Superior temporal gyrus (tissue), 1 donor: ENCODE data around the gene SCAND1.
A peak's percentile ranks its signal among the peaks of the same experiment; 100 is the strongest.
"Not testable (repeated sequence)": the region's sequence is repeated elsewhere in the genome, so short reads cannot be mapped to it uniquely, and the experiment has no call there.

Experiments used
- DNase-seq: peaks from one replicate; pipeline ENCODE4 v3.0.0-alpha.2; 2016; ENCODE audit errors: extremely low spot score

Gene SCAND1

DNA sequence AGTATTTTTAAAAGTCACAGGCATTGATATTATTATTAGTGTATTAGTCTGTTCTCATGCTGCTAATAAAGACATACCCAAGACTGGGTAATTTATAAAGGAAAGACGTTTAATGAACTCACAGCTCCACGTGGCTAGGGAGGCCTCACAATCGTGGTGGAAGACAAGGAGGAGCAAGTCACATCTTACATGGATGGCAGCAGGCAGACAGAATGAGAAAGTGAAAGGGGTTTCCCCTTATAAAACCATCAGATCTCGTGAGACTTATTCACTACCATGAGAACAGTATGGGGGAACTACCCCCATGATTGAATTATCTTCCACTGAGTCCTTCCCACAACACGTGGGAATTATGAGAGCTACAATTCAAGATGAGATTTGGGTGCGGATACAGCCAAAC lies 5.0 kb upstream of the SCAND1 start:
- DNase-seq, result not testable (repeated sequence)

DNA sequence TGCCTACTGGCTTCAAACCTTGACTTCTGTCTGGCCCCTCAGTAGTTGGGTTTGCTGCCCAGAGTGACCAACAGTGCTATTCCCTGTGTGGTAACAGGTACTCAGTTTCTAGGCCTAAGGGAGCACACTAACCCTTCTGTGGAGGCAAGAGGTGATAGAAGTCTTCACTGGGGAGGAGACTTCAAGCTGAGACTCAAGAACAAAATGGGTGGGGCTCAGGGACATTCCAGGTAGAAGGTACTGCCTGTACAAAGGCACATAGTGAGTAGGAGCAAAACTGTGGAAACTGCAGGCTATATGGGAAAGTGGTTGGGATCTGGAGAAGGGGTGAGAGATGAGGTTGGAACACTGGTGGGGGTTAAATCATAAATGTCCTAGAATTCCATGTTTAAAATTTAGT lies 2.3 kb upstream of the SCAND1 start:
- DNase-seq, result no peak

DNA sequence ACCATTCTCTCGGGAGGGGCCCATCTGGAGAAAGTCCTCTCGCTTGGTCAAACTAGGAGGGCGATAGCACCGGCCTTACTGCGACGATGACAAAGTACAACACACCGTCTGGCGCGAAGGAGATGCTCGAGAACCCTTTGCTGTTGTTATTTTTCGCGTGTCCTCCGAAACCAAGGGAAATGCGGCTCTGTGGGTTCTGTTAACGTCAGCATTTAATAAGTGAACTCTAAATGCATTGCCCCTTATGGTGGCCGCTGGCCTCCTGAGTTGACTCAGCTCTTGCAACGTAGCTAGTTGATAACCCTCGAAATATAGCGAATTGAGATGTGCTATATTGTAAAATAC lies 577 bp upstream of the SCAND1 start:
- peak; percentile 48 for DNase-seq

DNA sequence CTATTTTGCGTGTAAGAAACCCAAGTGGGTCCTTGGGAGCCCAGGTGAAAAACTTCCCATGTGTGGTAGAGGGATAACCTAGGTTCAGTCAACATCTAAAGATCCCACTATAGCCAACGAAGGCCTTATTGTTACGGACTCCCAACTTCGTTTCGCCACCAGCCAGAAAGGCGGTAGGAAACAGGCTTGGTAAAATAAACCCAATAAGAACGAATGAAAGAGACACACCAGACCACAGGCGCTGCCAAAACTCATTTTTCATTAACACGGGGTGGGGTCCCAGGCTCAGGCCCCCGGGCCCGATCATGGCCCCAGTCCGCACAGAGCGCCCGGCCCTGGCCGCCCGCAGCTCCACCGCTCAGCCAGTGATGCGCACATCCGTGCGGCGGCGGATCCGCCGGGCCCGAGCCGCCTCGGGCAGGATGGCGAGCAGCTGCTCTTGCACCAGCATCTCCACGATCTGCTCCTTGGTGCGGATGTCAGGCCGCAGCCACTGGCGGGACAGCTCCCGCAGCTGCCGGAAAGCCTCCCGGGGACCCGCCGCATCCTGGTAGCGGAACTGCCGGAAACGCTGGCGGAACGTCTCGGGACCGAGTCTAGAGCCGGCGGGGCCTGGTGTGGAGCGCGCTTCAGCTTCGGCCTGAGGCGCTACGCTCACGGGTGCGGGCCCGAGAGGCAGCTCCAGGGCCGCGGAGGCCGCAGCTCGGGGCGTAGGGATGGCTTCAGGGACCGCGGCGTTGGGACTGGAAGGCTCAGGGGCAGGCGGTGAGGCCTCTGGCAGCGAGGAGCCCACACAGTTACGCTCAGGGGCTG lies 709 bp downstream of the SCAND1 start:
- no peak for DNase-seq

DNA sequence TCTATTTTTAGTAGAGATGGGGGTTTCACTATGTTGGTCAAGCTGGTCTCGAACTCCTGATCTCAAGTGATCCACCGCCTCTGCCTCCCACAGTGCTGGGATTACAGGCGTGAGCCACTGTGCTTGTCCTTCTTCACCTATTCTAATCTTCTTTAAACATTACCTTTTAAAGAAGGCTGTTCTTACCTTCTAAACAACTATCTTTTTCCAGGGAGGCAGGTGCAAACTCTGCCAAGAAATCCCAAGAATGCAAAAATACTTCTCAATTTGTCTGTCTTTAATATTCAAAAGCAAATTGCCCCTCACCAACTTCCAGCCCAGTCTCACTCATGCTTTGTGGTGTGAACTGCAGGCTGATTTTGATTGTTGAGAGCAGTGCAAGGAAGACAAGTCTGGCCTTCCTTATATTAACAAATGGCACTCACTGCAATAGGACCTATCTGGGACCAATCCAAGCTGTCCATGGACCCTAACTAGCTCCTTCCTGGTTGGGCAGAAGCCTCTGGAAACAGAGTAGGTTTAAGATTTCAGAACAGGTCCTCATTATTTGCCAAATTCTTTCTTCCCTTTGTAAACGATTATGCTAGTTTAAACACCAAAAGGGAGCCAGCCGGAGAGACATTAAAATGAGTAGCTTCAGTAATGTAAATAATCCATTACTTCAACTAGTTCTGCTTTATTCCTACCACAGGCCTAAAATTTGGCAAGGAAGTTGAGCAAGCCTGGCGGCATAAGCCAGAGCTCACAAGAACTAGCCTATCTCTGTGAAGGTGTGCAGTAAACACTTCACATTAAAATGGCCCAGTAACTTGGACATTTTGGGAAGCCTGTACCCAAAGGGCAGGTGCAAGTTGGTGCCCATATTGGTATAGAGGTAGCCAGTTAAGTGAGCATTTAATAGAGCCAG lies 1.6 kb downstream of the SCAND1 start:
- DNase-seq, result no peak

DNA sequence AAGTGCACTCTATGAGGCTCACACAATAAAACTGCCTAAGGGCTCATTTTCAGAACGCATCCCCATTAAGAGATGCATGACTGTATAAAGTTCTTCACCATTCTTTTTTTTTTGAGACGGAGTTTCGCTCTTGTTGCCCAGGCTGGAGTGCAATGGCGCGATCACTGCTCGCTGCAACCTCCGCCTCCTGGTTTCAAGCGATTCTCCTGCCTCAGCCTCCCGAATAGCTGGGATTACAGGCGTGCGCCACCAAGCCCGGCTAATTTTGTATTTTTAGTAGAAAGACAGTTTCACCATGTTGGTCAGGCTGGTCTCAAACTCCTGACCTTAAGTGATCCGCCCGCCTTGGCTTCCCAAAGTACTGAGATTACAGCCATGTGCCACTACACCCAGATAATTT lies 2.2 kb downstream of the SCAND1 start:
- not testable (repeated sequence) for DNase-seq

DNA sequence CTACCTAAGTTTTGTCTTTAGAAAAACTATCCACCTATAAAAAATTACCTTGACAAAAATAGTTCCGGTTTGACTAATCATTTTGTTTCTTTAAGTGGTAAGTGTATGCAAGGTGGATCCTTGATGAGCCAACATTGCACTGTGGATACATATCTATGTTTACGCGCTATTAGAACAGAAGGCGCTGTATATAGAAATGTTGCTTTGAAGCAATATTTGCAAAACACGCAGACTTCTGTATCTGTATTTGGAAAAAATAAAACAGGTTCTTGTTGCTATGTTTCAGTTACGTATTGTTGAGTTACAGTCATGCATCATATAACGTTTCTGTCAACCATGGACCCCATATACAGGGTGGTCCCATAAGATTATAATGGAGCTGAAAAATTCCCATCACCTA lies 4.2 kb downstream of the SCAND1 start:
- no peak for DNase-seq

DNA sequence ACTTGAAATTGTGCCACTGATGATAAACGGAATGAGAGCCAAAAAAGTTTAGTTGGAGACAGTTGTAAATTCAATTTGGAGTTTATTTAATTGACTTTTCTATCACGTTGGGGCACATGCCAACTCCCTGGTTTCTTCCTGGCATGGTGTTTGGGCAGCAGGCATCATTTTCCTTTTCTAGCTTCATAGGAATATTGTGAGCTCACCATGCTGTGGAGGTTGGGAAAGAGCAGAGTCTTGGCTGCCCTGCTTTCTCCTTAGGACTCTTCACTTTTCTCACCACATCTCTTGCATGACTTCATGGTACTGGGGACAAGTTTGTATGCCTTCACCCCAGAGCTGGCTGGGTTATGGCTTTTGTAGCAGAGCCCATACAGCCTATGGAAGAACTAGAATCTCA lies 6.4 kb downstream of the SCAND1 start:
- DNase-seq, result no peak

DNA sequence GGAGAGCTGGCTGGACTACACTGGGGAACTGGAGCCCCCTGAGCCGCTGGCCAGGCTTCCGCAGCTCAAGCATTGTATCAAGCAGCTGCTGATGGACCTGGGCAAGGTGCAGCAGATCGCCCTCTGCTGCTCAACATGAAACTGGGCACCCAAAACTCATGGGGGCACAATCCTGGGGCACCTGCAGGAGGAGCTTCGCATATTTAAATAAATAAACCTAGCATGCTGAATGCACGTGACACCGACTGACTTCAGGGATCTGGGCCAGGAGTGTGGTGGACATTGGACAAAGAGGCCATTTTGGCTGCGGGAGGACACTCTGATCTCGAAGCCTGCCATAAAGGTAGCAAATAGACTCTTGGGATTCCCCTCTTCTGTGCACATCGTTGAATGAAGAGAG lies 6.8 kb downstream of the SCAND1 start:
- DNase-seq, result no peak

DNA sequence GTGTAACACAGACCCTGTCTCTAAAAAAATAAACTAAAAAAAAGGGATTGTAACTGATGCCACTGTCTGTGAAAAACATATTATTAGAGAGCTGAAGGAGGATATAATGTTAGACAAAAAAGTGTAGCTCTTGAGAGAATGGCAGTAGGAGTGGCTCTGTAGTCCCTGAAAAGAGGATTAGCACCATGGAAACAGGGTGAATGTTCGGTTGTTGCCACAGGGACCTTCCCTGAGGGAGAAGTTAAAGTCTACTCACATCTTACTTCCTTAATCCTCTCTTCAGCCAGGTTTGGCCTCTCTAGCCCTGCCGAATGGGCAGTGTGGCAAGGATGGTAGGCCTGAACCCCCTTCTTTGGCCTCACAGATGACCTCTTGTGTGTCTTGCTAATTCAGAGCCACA lies 12.1 kb downstream of the SCAND1 start:
- no peak for DNase-seq

DNA sequence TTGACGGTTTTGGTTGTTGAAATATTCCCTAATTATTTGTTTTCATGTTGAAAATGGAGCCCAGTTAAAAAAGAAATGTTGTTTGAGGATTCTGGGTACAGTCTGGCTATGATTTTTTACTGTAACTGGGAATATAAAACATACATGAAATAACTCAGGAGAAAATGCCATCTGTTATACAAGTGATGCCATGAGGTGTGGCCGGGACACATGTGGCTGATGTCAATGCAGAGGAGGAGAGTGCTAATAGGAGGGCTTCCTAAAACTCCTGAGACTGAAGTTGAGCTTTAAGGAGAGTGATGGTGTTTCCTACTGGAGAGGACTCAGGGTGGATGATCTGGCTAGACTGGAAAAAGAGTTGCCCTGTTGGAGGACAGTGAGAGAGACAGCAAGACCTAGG lies 12.7 kb downstream of the SCAND1 start:
- DNase-seq, result no peak

DNA sequence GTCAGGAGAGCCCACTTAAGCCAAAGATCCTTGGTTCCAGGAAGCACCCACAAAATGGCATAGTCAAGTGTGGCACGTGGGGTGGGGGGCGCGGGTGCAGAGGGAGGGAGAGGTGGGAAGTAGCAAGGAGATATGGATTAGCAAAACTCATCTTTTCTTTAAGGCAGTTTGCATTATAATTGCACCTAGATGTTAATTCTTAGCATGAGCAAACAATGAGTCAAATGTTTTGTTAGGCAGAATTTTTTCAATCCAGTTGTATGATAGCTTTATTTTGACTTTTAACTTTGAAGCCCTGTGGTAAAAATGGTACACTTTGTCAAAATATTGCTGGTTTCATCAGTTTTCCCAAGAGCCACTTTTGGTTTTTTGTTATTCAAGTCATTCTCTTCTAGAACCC lies 15.0 kb downstream of the SCAND1 start:
- no peak for DNase-seq

DNA sequence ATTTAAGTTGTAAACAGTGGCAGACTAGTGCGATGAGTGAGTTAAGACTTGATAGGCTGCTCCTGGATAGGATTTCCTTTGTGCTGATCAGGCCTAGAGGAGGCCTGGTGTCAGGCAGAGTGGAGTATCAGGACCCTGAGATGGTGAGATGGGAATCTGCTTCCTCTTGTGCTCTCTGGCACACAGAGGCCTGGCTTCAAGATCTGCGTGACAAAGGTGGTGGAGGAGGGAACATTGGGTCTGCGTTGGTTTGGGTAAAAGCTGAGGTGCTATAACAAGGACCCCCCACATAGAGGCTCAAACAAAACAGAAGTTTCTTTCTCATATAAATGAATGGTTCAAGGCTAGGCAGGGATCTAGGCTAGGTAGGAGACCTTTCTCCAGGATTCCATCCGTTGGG lies 20.3 kb downstream of the SCAND1 start:
- no peak for DNase-seq

DNA sequence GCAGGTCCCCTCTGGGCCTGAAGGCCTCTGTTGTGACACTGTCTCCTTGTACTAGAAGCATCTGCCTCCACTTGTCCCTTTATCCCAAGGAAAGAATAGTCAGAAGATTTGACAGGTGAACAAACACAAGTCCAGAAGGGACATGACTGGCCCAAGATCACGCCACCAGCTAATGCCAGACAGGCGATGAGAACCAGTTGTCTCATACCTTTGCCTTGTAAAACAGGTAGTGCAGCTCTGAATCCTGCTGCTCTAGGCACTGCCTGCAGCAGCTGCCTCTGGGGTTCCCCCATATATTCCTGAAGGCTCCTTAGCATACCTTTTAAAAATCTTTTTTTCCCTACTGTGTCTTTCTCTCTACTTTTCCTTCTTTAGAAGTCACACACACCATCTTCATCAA lies 25.0 kb downstream of the SCAND1 start:
- DNase-seq, result no peak

DNA sequence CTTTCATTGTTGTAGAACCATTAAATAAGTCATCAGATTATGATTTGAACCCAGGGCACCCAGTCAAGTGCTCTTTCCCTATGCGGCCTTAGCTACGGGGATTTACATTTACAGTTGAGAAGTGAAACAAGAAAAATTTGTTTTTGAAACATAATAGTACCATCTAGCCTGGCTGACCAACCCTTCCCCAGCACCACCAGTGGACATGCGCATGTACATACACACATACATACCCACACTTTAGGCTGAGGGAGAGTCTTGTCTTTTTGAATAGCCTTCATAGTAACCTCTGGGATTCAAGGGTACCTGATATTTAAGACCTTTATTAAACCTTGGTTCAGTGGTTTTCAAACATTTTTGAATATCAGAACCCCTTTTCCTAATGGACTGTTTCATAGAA lies 33.8 kb downstream of the SCAND1 start:
- DNase-seq, result no peak

DNA sequence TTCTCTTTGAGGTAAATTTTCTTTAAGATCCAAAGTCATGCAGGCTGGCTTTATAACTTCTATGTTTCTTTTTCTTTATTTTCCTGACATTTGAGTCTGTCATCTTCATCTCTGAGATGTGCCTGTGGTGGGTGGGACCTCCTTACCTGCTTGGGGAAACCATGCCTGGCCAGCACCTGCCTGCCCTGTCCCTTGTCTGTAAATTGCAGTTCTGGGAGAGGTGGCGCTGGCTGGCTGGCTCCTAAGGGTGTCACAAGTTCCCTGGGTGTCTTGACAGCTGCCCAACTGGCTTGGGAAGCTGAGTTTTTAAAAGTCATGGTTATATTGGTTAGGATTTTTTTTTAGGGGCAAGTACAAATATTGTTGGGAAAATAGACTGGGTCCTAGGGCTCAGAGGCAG lies 36.3 kb downstream of the SCAND1 start:
- DNase-seq, result no peak

DNA sequence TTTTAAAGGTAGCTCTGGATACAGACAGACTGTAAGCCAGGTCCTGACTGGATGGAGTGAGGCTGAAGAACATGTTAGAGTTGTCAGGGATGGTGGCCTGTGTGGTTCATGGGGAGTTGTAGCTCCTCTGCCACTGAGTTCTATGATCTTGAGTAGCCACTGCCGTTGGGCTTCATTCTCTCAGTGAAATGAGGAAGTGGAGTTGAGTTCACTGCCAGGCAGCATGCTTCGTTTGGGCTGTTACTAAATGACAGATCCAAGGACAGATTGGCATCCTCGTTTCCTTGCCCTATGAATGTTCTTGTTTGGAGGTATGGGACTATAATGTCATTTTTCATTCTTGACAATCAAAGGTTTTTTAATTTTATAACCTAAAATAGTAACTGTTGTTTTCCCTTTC lies 37.2 kb downstream of the SCAND1 start:
- DNase-seq, result no peak

DNA sequence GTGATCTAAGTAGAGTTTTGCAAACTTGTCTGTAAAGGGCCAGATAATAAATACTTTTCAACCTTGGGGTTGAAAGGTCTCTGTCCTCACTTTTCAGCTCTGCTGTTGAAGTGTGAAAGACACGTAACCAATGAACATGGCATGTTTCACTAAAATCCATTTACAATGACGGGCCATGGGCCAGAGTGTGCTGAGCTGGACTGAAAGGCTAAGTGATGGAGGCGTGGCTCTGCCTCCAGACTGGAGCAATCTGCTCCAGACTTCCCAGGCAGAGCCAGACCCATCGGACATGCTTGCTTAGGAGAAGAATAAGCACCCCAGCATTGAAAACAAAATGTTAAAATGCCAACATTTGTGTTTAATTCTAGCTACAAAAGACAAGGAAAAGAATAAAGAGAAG lies 41.4 kb downstream of the SCAND1 start:
- no peak for DNase-seq

DNA sequence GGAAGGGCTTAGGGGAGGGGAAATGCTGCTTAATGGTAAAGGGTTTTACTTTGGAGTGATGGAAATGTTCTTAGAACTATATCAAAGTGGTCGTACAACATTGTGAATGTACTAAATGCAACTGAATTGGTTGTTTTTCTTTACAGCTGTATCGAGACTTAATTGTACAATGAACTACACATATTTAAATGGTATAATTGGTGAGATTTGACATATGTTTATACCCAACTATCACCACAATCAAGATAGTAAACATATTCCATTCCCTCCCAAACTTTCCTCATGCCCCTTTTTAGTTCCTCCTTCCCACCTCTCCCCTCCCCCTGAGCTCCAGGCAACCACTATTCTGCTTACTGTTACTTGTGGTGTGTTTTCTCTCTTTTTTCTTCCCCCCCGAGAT lies 44.0 kb downstream of the SCAND1 start:
- no peak for DNase-seq

DNA sequence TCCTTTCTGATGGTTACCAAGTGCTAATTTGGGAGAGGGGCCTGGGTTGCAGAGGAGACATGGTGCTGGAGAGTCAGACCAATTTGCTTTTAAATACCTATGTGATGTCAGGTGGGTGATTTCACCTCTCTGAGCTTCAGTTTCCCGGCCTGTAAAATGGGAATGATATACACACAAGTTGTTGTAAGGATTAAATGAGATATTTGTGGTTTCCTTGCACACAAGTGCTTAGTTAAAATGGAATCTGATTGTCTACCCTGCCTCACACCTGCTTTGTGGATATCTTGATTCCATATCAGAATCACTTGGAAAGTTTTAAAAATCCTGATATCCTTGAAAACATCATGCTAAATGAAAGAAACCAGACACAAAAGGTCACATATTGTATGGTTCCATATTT lies 44.5 kb downstream of the SCAND1 start:
- DNase-seq, result no peak

DNA sequence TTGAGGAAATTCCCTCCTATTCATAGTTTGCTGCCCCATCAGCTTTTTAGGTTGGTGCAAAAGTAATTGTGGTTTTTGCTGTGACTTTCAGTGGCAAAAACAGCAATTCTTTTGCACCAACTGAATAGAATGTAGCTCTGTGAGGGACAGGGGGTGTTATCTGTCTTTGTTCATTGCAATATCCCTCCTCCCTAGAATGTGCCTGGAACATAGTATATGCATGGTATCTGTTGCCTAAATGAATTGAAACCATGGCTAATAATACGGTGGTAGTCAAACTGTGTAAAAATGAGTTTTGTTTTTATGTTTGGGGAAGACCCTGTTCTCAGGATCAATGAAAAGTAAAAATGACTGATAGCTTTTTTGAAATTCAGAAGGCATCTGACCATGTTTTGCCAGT lies 45.1 kb downstream of the SCAND1 start:
- DNase-seq, result no peak

DNA sequence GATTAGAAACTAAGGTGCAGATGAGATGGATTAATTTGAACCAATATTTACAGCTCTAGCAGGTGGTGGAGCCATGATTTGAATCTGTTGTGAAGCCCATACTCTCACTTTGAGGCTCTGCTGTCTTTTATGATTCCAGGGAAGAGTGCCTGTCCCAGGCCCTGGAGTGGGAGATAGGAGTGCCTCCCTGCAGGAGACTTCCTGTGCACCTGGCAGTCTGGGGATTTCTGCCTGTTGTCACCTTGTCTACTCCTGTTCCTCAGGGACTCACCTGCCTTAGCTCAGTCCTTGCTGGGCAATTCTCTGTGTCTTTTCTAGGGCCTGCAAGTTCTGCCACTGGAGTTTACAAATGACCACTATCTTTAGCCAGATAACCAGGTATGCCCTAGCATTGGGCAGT lies 46.3 kb downstream of the SCAND1 start:
- no peak for DNase-seq

DNA sequence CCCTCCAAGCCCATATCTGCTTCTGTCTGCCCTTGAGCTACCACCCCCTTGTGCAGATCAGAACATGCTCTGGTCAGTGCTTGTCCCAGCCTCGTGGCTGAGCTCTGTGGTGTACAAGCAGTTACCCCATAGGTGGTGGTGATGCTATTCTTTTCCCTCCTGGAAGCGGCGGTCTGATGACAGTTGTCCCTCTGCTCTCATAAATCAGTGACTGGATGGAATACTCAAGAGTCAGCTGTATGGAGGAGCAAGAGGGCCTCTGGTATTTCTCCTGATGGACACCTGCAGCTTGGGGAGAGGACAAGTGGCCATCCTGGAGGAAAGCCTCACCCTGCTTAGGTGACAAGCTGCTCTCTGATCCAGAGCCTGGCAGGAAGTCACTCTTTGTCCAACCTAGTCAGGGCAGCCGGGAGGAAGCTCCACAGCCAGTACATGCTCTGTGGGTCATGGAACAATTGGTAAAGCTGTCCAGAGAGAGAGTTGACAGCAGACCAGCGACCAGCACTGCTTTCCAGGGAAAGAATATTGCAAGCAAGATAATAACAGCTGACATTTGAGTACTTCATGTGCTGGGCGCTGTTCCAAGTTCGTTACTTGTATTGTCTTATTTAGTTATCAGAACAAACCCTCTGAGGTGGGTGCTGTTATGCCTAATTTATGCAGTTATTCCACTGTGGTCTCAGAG lies 47.1 kb downstream of the SCAND1 start:
- no peak for DNase-seq
